HG03460 (cell line): ENCODE measurements around the gene KAT7.

ENCODE experiments used
- ATAC-seq: cut with Tn5 transposase; IDR thresholded peaks from one replicate; pipeline ENCODE4 v1.9.1; 2021; ENCODE audit not compliant: unreplicated experiment

The KAT7 gene

DNA sequence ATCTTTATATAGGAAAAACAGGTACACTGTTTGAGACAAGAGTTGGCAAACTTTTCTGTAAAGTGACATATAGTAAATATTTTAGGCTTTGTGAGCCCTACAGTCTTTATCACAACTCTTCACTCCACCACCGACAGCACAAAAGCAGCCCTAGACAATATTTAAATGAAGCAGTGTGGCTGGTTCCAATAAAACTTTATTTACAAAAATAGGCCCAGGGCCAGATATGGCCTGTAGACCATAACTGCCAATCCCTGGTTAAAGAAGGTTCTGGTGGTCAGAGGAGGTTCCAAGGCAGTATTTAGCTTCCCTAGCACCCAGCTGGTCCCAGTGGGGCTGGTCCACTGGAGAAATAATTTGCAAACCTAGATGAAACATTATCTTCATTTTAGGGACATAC lies 28.2 kb upstream of the KAT7 start:
- no peak for ATAC-seq

- no peak for ATAC-seq
These were observed 27.4 kb upstream of the KAT7 start for GRCh38 chr17:49760932-49761558.

DNA sequence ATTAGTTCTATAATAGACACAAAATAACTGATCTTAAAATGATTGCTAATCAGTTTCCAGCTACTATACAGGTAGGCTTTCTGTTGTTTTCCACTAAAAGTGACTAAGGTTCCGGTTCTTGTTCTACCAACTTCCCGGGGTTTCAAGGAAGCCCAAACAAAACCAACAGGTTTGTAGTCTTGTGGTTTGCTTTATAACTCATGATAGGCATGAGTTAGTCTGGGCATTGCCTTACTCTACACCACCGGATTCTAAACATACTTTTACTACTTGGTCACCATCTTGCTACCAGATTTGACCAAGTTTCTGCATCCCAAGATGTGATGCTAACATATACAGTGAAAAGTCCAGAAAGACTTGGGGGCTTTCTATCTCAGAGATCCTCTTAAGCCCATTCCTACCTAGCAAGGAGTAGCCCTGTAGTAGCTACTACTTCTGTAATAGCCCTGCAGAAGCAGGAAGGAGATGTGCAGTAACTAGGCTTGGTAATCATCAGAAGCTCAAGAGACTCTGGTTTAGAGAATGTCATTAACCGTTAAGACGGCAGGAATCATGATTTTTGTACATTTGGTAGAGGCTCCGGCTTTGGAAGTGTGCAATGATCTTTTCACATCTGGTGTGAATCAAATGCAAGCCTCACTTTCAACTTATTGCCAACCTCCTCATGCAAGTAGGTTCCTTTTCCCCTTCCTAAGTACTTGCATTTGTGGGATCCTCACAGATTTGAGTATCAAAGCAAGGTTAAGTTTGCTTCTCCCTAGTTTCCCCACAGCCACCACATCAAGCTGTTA lies 26.1 kb upstream of the KAT7 start:
- no peak for ATAC-seq

GRCh38 chr17:49763735-49764558 lies 24.5 kb upstream of the KAT7 start, which contains the start of gene FAM117A:
FAM117A (minus strand) TSS chr17:49764131; CDS start chr17:49764087, 44 bp downstream.
- peak; percentile 91 for ATAC-seq

DNA sequence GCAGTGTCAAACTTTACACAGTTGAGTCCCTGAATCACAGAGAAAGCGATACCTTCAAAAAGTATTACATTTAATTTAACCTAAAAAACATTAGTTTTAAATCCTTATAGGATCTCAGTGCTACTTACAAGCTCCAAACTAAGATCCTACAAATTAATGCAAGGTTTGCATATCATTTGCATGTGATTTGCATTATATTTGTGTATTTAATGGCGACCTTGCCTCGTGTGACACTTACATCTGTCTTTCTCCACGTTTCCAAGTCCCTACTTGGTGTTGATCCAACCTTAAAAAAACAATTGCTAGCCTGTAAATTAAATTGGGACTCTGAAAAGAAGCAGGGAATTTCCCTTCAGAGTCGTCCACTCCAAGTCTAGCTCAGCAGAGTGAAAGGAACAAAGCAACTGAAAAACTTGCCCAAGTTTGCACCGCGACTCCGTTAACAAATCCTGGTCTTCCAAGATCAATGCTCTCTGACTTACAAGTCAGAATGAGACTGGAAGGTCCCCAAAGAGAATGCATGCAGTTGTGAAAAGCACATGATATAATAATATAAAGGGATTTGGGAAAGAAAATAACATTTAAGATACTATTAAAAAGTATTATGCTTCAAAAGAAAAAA lies 23.8 kb upstream of the KAT7 start:
- no peak for ATAC-seq

- ATAC-seq: no peak
These were observed 21.5 kb upstream of the KAT7 start for GRCh38 chr17:49766918-49767530.

DNA sequence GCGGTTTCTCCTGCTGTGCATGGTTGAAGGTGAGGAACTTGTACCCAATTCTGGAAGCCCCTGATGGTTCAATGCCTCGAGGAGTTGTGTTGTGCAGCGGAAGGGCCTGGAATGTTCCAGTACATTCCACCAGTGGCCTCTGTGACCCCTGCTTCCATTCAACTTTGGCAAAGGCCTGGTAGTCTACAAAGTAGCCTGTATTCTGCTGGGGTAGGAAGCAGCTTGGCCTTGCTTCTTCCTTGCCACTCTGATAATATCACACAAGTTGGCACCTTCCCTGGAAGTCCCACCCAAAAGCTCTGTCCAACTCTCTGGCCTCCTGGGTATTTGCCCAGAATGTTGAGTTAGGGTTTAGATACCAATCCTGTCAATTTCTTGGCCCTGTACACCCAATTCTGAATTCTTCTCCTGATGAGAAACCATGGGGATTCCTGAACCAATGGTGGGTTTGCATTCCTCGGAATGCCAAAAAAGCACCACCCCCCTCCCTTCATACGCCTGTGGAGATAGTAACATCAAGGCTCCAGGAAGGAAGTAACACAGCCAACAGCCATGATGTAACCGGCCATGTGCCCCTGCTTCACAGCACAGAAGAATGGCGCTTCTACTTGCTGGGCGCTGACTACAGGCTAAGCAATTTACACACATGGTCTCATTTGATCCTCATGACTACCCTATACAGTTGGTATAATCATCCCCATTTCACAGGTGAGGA lies 12.8 kb upstream of the KAT7 start:
- no peak for ATAC-seq

DNA sequence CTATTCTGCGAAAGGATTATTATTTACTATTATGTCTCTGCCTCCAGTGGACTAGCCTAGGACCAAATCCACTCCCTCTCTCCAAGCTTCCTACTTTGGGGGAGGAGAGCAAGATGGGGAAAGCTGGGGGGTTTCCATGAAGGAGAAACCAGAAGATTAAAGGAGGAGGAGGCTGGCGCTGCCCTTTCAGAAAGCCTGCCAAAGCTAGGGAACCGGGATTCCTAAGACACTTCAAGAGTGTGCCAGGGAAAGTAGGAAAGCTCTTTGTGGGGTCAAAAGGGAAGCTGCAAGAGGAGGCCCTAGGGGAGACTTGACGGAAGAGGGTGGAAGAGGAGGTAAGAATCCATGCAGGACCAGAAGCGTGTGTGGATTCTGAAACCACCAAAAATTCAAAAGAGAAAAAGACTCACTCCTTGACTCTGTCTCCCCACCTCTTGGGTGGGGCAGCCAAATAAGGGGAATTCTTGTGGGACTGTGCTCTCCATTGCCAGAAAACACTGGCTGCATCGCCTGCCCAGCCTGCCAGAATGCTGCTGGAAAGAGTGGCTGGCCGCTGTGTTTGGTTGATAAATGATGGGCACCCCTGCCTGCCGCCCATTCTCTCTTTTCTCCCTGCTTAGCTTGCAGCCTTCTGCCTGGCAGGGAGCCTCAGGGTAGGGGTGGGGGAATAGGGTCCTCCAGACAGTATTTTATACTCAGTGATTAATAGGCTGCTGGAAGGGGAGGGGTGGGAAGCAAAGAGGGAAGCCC lies 11.8 kb upstream of the KAT7 start:
- no peak for ATAC-seq

DNA sequence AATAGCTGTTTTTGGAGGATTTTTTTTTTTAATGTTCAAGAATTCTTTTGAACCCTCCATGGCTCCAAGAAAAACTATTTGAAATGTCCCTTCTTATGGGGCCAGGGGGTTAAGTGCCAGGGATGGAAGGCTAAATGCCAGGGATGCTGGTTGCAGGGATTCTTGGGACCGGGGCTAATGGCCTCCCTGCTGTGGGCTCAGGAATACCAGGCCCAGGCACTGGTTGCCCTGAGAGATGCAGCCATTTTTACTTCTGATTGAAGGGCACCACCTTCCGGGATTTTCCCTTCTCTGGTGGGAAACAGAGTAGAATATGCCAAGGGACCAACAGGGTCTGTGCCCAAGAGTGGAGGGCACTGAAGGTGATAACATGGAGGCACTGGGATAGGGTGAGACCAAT lies 10.9 kb upstream of the KAT7 start:
- ATAC-seq: no peak

- no peak for ATAC-seq
These were observed 9.2 kb upstream of the KAT7 start for GRCh38 chr17:49779156-49779738.

- no peak for ATAC-seq
These were observed 8.7 kb upstream of the KAT7 start for GRCh38 chr17:49779739-49780231.

- ATAC-seq: no peak
These were observed 5.3 kb upstream of the KAT7 start for GRCh38 chr17:49783071-49783715.

GRCh38 chr17:49783791-49784190 lies 4.7 kb upstream of the KAT7 start:
- ATAC-seq: no peak

GRCh38 chr17:49784636-49785035 lies 3.8 kb upstream of the KAT7 start:
- ATAC-seq: no peak

DNA sequence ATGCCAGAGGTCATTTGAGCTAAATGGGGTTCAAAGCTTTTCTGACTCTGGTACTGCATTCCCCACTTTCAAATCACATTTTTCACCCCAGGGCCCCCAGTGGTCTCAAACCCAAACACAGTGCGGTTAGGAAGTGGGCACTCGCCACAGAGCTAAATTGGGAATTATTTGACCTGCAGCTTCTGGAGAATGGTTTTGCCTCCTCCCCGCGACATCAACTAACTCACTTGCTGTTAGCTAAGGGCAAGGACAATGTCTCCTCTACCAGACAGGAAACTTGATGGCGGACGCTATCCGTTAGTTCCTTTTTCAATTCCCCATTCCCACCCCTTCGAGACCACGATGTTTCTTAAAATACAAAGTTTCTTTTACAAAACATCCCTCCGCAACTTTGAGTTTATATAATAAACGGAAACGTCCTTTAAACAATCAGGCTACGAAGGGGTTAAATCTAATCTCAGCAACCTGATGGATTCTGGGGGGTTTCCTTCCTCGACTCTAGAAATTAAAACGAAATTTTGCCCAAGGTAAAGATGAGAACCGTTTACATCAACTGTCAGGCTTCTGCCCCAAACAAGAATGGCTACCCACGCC lies 500 bp upstream of the KAT7 start:
- no peak for ATAC-seq

DNA sequence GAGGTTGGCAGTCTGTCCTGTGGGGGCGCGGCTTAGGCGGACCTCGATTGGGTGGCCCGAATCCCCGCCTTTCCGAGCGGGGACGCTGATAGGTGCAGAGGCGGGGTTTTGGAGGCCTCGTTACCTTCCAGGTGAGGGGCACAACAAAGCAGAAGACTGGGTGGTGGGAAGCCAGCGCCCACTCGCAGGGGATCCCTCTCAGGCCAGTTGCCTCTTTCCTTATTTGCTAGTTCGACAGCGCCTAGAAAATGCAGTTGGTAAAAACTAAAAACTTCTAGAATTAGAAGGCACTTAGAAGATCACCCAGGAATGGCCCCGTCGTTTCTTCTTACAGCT lies 730 bp downstream of the KAT7 start:
- no peak for ATAC-seq

DNA sequence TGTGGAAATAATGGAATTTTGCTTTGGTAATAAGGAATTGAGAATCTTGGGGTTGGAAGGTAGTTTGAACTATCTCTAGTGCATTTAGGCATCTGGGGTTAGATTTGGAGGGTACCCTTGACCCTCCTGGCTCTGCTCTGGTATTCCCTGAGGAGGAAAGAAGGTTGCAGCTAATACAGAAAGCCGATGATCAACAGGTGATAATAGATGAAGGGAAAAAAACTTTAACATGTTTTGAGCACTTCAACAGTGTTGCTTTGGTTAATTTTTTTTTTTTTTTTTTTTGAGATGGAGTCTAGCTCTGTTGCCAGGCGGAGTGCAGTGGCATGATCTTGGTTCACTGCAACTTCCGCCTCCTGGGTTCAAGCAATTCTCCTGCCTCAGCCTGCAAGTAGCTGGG lies 4.8 kb downstream of the KAT7 start:
- ATAC-seq: no peak

- ATAC-seq: no peak
These were observed 6.9 kb downstream of the KAT7 start for GRCh38 chr17:49795372-49795771.
